ENCODE measurements around the gene QSOX1.

QSOX1 gene

GRCh38 chr1:180230416-180230790 lies 75.7 kb downstream of the QSOX1 start:
- Histone ChIP-seq H3K9me2 (ENCODE audit: low read depth, low read length) (no peaks in the 10 kb centered on the region), H3K9ac (ENCODE audit: low read length) (no peak overlapping the region; the same call in 1 of the 2 replicates), H3K36me3 (ENCODE audit: insufficient read depth, low read length) (no peaks in the 10 kb centered on the region; the same call in 1 of the 2 replicates), H3F3A (ENCODE audit: insufficient read depth, low read length) (no peaks in the 10 kb centered on the region), H3K79me2 (ENCODE audit: insufficient read depth, low read length) (no peaks in the 10 kb centered on the region), H3K4me1 (ENCODE audit: insufficient read depth, low read length, severe bottlenecking) (peaks cover 23% of the 10 kb centered on the region), H2AFZ (ENCODE audit: low read length) (no peak overlapping the region), H3K4me3 (ENCODE audit: low read depth, low read length, poor library complexity, severe bottlenecking) (peak overlapping the region; percentile 73), H4K20me1 (ENCODE audit: insufficient read depth, low read length) (no peaks in the 10 kb centered on the region), H3K9me3 (ENCODE audit: low read length) (no peaks in the 10 kb centered on the region), H3K27ac (ENCODE audit: low read depth, low read length, poor library complexity, severe bottlenecking) (no peak overlapping the region), H3K27me3 (ENCODE audit: insufficient read depth, low read length) (peaks cover 9% of the 10 kb centered on the region), H3K4me2 (ENCODE audit: low read length) (peak overlapping the region; percentile 94)
- no peak for TF ChIP-seq EZH2 (IDR thresholded peaks at IDR 0.05; ENCODE audit: borderline replicate concordance, low read length)
- no peak for TF ChIP-seq CTCF (IDR thresholded peaks at IDR 0.05; ENCODE audit: low read length)

GRCh38 chr1:180230791-180231505 lies 76.3 kb downstream of the QSOX1 start:
- Histone ChIP-seq H3K4me3 (ENCODE audit: low read depth, low read length, poor library complexity, severe bottlenecking) (peak overlapping the region; percentile 73), H3K27ac (ENCODE audit: low read depth, low read length, poor library complexity, severe bottlenecking) (no peak overlapping the region), H3K9me3 (ENCODE audit: low read length) (no peaks in the 10 kb centered on the region), H3K9ac (ENCODE audit: low read length) (no peak overlapping the region), H4K20me1 (ENCODE audit: insufficient read depth, low read length) (no peaks in the 10 kb centered on the region), H2AFZ (ENCODE audit: low read length) (no peak overlapping the region), H3K36me3 (ENCODE audit: insufficient read depth, low read length) (no peaks in the 10 kb centered on the region; the same call in 1 of the 2 replicates), H3K9me2 (ENCODE audit: low read depth, low read length) (no peaks in the 10 kb centered on the region), H3K79me2 (ENCODE audit: insufficient read depth, low read length) (no peaks in the 10 kb centered on the region), H3K4me2 (ENCODE audit: low read length) (peak overlapping the region; percentile 94), H3F3A (ENCODE audit: insufficient read depth, low read length) (no peaks in the 10 kb centered on the region), H3K4me1 (ENCODE audit: insufficient read depth, low read length, severe bottlenecking) (peaks cover 23% of the 10 kb centered on the region), H3K27me3 (ENCODE audit: insufficient read depth, low read length) (peaks cover 9% of the 10 kb centered on the region)
- no peak for TF ChIP-seq CTCF (IDR thresholded peaks at IDR 0.05; ENCODE audit: low read length)
- no peak for TF ChIP-seq EZH2 (IDR thresholded peaks at IDR 0.05; ENCODE audit: borderline replicate concordance, low read length)

GRCh38 chr1:180231506-180231921 lies 76.8 kb downstream of the QSOX1 start:
- Histone ChIP-seq H3K4me3 (ENCODE audit: low read depth, low read length, poor library complexity, severe bottlenecking) (peak overlapping the region; percentile 73), H3K9me2 (ENCODE audit: low read depth, low read length) (no peaks in the 10 kb centered on the region), H4K20me1 (ENCODE audit: insufficient read depth, low read length) (no peaks in the 10 kb centered on the region), H3K4me1 (ENCODE audit: insufficient read depth, low read length, severe bottlenecking) (peaks cover 23% of the 10 kb centered on the region), H3K79me2 (ENCODE audit: insufficient read depth, low read length) (no peaks in the 10 kb centered on the region), H3K27ac (ENCODE audit: low read depth, low read length, poor library complexity, severe bottlenecking) (no peak overlapping the region), H3K9me3 (ENCODE audit: low read length) (no peaks in the 10 kb centered on the region), H3K27me3 (ENCODE audit: insufficient read depth, low read length) (peaks cover 9% of the 10 kb centered on the region), H3K36me3 (ENCODE audit: insufficient read depth, low read length) (no peaks in the 10 kb centered on the region; the same call in 1 of the 2 replicates), H3F3A (ENCODE audit: insufficient read depth, low read length) (no peaks in the 10 kb centered on the region; the same call in 1 of the 2 replicates), H3K4me2 (ENCODE audit: low read length) (peak overlapping the region; percentile 94), H2AFZ (ENCODE audit: low read length) (no peak overlapping the region), H3K9ac (ENCODE audit: low read length) (no peak overlapping the region)
- TF ChIP-seq EZH2 (IDR thresholded peaks at IDR 0.05; ENCODE audit: borderline replicate concordance, low read length) (no peak), CTCF (IDR thresholded peaks at IDR 0.05; ENCODE audit: low read length) (no peak; the same call in 1 of the 2 replicates)

Data from OCI-LY1 (cell line).